AG10803 (cell line): Measurements from ENCODE around the gene U2AF1L4.

Source experiments
- DNase-seq: peaks from one replicate; pipeline ENCODE4 v3.0.0; 2010; ENCODE audit warnings: low read depth
- H3K4me3 ChIP-seq: 2 replicates; pipeline ENCODE4 v1.5.1; 2011; ENCODE audit warnings: mild to moderate bottlenecking, low read length, control low read depth
- TF ChIP-seq, protein P1 (sequence below): conservative IDR thresholded peaks from 2 replicates; pipeline ENCODE4 v1.5.1; 2011; ENCODE audit warnings: mild to moderate bottlenecking, low read length, control low read depth, inconsistent platforms

U2AF1L4 gene

DNA sequence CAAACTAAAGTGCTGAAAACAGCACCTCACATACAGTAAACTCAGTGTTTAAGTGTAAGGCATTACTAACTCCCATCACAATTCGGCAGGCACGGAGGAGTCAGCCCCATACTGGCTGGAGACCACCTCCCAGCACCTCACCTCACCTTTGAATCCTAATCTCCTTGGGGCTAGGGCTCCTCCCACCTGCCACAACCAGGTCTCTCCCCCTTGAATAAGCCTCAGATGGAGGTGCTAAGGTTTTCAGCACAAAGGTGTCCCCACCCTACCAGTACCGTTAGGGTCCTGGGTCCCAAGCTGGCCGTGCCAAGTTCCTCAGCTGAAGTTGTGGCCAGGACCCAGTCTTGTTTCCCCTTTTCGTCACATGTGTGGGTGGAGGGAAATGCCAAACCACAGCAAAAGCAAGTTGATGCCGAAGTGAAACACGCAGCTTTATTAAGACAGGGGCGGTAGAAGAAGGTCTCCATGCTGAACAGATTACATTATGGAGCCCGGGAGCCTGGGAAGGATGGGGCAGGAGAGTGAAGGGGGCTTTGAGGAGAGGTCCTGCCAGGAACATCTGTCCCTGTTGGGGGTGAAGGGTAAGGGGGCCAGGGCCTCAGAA is 3.0 kb downstream of the U2AF1L4 start, which contains the start of gene IGFLR1:
Gene IGFLR1, minus strand, starts transcription at position 332 of the 604 bp plus-strand sequence. CDS start 1,272 bp downstream, outside the sequence.
- TF ChIP-seq, protein P1, sequence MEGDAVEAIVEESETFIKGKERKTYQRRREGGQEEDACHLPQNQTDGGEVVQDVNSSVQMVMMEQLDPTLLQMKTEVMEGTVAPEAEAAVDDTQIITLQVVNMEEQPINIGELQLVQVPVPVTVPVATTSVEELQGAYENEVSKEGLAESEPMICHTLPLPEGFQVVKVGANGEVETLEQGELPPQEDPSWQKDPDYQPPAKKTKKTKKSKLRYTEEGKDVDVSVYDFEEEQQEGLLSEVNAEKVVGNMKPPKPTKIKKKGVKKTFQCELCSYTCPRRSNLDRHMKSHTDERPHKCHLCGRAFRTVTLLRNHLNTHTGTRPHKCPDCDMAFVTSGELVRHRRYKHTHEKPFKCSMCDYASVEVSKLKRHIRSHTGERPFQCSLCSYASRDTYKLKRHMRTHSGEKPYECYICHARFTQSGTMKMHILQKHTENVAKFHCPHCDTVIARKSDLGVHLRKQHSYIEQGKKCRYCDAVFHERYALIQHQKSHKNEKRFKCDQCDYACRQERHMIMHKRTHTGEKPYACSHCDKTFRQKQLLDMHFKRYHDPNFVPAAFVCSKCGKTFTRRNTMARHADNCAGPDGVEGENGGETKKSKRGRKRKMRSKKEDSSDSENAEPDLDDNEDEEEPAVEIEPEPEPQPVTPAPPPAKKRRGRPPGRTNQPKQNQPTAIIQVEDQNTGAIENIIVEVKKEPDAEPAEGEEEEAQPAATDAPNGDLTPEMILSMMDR, result no peak
- DNase-seq, result no peak
- H3K4me3 ChIP-seq, result no peak within 1 kb of the TSS

DNA sequence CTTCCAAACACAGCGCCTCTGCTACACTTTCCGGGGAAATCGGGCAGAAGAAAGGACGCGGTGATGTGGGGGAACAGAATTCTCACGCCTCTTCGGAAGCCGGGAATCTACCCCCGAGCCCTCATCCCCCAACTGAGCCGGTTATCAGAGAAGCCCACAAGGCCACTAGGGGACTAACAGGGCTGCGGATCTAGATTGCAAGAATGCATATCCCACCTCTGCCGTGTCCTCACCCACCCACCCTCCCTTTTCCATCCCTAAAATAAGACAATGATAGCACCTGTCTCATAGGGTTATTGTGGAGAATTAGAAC is 4.1 kb downstream of the U2AF1L4 start:
- no peak for DNase-seq
- peak overlapping the region; percentile 72 for H3K4me3 ChIP-seq
- TF ChIP-seq, protein P1, result no peak

DNA sequence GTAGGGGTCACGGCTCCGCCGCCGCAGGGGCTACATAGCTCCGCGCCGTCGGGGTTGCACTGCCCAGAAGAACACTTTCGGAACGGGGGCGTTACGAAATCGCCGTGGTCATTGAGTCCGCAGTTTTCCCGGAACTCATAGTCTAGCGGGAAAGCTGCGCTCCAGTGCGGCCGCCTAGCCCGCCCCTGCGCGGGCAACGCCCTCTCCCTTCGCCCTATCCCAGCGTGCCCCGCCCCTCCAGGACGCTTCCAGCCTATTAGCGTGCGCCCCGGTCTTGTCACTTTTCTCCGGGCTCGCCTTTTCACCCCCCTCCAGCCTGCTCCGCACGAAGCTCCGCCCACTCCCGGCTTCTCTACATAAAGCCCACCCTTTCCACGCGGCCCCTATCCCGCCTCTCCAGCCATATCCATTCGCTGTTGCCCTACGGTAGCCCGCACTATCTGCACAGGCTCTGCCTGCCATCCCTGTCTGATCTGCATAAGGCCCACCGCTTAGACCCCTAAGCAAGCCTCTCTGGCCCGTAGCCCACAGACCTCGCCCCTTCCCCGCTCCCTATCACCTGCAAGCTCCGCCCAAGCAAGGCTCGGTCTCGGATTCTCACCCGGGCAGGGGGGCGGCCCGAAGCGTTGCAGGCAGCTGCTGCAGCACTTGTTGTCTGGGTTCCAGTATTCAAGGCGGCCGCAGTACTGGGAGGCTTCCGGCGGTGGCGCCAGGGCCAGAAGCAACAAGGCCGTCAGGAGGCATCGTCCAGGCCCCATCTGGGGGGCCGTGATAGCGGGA is 4.6 kb downstream of the U2AF1L4 start:
- H3K4me3 ChIP-seq, result peak overlapping the region; percentile 72
- TF ChIP-seq, protein P1, result peak; percentile 26
- DNase-seq, result peak; percentile 94

DNA sequence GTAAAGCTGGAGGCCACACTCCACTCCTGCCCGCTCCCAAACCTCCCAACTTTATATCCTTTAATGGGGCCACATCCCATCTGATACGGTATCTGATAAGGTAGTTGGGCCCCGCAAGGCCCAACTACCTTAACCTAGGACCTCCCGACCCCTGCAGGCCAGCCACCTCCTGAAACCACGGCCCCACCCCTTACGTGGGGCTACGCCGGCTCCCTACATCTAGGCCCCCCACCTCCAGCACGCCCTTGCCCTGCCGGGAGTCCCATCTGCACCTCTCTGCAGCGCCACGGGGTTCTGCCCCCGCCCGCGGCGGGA is 5.2 kb downstream of the U2AF1L4 start:
- peak overlapping the region; percentile 67 for H3K4me3 ChIP-seq
- no peak for DNase-seq
- TF ChIP-seq, protein P1, result no peak

DNA sequence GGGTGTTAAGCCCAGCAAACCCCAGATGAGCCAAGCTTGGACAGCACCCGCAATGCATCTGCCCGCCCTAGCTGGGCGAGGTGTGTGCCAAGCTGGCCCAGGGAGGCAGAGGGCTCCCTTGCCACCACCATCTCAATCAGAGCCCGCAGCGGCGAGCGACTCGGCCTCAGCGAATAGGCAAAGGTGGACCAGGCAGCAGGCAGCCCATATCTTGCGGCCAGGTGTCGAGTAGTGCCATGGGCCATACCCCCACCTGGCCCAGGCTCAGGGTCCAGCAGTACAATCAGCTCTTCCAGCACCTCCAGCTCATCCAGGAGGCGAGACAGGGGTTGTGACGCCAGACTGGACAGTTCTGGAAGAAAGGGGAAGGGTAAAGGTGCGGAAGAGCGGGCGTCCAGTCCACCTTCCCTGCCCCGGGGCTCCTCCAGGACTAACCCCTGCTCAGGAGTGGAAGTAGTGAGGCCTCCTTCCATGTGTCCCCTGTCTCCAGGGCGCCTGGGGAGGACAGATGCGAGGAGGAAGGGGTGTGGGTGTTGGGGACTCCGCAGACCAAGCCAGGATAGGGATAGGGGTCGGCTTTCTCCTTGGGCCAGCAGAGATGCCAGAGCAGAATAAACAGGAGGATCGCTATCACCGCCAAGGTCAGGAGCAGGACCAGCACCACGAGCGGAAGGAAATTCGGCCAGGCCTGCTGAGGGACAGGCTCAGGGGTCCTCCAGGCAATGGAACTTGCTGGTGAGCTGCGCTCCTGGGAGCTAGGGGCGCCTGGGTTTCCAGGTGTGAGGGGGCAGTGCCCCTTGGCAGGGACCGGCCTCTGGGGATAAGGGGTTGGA is 5.7 kb downstream of the U2AF1L4 start:
- H3K4me3 ChIP-seq, result peak overlapping the region; percentile 67
- TF ChIP-seq, protein P1, result no peak
- no peak for DNase-seq

DNA sequence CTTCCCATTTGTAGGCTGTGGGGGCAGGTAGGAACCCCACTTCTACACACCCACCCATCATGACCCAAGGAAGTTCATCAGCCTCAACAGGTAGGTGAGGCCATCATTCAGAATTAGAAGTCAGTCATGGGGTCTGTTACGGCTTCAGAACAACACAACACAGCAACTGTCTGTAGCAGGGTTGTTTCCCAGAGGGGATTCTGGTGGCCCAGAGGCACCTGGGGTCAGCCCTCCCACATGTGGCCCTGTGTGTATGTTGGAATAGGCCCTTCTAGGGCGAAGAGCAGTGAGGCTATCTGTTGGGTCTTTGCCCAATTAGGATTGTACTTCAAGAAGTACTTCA is 6.4 kb downstream of the U2AF1L4 start:
- TF ChIP-seq, protein P1, result no peak
- no peak for DNase-seq

More for the DNA sequence above, 6.4 kb downstream of the U2AF1L4 start:
- no peak overlapping the region for H3K4me3 ChIP-seq
